Sigmoid colon (tissue), 7 donors: Measurements from ENCODE around the gene CCL15. TPM values are rescaled to one million over a fixed set of nuclear protein-coding genes. Genes with fewer than 3 reads are reported as not detected.

Source experiments
- DNase-seq: peaks from one replicate; pipeline ENCODE4 v3.0.0-alpha.2; 2019
- H3K27ac ChIP-seq, 4 donors: fragments of 200-600 bp; sonication (generic); one replicate each; pipeline ENCODE4 v1.5.1; 2016 to 2019; ENCODE audit warnings: mild to moderate bottlenecking in 1 of 4
- H3K27me3 ChIP-seq, 3 donors: fragments of 200-600 bp; sonication (generic); one replicate each; pipeline ENCODE4 v1.5.1; 2019; ENCODE audit warnings: mild to moderate bottlenecking in 1 of 3
- H3K36me3 ChIP-seq, 4 donors: fragments of 200-600 bp; sonication (generic); one replicate each; pipeline ENCODE4 v1.5.1; 2016 to 2019
- H3K4me1 ChIP-seq, 4 donors: fragments of 200-600 bp; sonication (generic); one replicate each; pipeline ENCODE4 v1.5.1; 2017 to 2019
- H3K4me3 ChIP-seq, 4 donors: fragments of 200-600 bp; sonication (generic); one replicate each; pipeline ENCODE4 v1.5.1; 2017 to 2019; ENCODE audit warnings: mild to moderate bottlenecking in 2 of 4, moderate library complexity in 1 of 4
- H3K9me3 ChIP-seq, 4 donors: fragments of 200-600 bp in 3 of 4; sonication (generic) in 3 of 4; one replicate each; pipeline versions ENCODE4 v1.5.1 to v1.6.1; 2013 to 2019
- CTCF ChIP-seq, 4 experiments: fragments of 450-650 bp in 3 of 4; fragments of 200-600 bp in 1 of 4; IDR thresholded peaks; one replicate each; pipeline ENCODE4 v1.5.1; 2016 to 2019; ENCODE audit warnings: antibody characterized with exemption in 4 of 4, mild to moderate bottlenecking in 3 of 4, moderate library complexity in 2 of 4
- EP300 ChIP-seq, 4 donors: sonication (generic); formaldehyde crosslinking; IDR thresholded peaks; one replicate each; pipeline ENCODE4 v1.6.1; 2017; ENCODE audit warnings: antibody characterized with exemption in 4 of 4
- POLR2A ChIP-seq, 2 donors: fragments of 450-650 bp; IDR thresholded peaks; one replicate each; pipeline ENCODE4 v1.6.1; 2016; ENCODE audit warnings: antibody characterized with exemption in 2 of 2, mild to moderate bottlenecking in 2 of 2, moderate library complexity in 2 of 2
- POLR2AphosphoS5 ChIP-seq, 4 donors: sonication (generic); formaldehyde crosslinking; IDR thresholded peaks; one replicate each; pipeline ENCODE4 v1.6.1; 2017; ENCODE audit warnings: antibody characterized with exemption in 4 of 4
- WGBS, 2 donors: extraction: QIAGEN DNeasy Blood & Tissue Kit; methylation state at CpG; one replicate each; pipeline ENCODE4 v1.1.7; 2013; 5-methylcytosine and 5-hydroxymethylcytosine counted together
- intact Hi-C: fragments of 100-400 bp; cut with DNase I; formaldehyde crosslinking; loops from one replicate; pipeline ENCODE4 v1.15.1; 2023
- polyA plus RNA-seq, 3 donors: library from polyadenylated mRNA; stranded (reverse); fragments of 200-250 nt; gene quantifications; one replicate each; pipeline ENCODE4 v1.2.3, GENCODE V29; 2013
- total RNA-seq, 4 donors: library from RNA; depleted of rRNA; stranded (reverse); fragments of >200 nt; gene quantifications; one replicate each; pipeline ENCODE4 v1.1.0, GENCODE V29; 2016
- donor health status: healthy with polysubstance abuse.
- donor health status: Bipolar disorder and iron deficiency.
- donor health status: healthy.

The CCL15 gene
- total and polyA plus RNA-seq, 7 donors: 30.1 to 37.2 (median 33.7) TPM; not detected in 4

GRCh38 chr17:36030956-36031355 is 29.6 kb upstream of the CCL15 start:
- intact Hi-C loops: no loop called here
- 19 to 66% methylated on average over 1 of the region's 1 CpG for WGBS, 2 donors
- H3K4me1 ChIP-seq: no peaks in the 10 kb centered on the region
- no peak overlapping the region for H3K4me3 ChIP-seq
- peaks cover 0 to 3% (median 0%) of the 10 kb centered on the region in 3 donors for H3K27me3 ChIP-seq
- no peak overlapping the region for H3K27ac ChIP-seq
- H3K36me3 ChIP-seq: no peaks in the 10 kb centered on the region
- H3K9me3 ChIP-seq: no peaks in the 10 kb centered on the region
- TF ChIP-seq POLR2A (IDR thresholded peaks at IDR 0.05) (no peak), POLR2AphosphoS5 (IDR thresholded peaks at IDR 0.05) (no peak), EP300 (IDR thresholded peaks at IDR 0.05) (no peak), CTCF (IDR thresholded peaks at IDR 0.05) (no peak)
- no peak for DNase-seq

- no peak overlapping the region for H3K4me3 ChIP-seq
- no peak for DNase-seq
- H3K27me3 ChIP-seq: no peaks in the 10 kb centered on the region
- H3K9me3 ChIP-seq: peaks cover 0 to 2% (median 0%) of the 10 kb centered on the region in 4 donors
- intact Hi-C loops: no loop called here
- H3K27ac ChIP-seq: no peak overlapping the region
- no peaks in the 10 kb centered on the region for H3K4me1 ChIP-seq
- WGBS, 2 donors: 59 to 82% methylated on average over 4 of the region's 4 CpGs
- TF ChIP-seq POLR2AphosphoS5 (IDR thresholded peaks at IDR 0.05) (no peak), POLR2A (IDR thresholded peaks at IDR 0.05) (no peak), CTCF (IDR thresholded peaks at IDR 0.05) (no peak), EP300 (IDR thresholded peaks at IDR 0.05) (no peak)
- no peaks in the 10 kb centered on the region for H3K36me3 ChIP-seq
Observed at GRCh38 chr17:36027761-36028160, 26.4 kb upstream of the CCL15 start.

- no peak for DNase-seq
- intact Hi-C loops: no loop called here
- no peaks in the 10 kb centered on the region for H3K4me1 ChIP-seq
- TF ChIP-seq EP300 (IDR thresholded peaks at IDR 0.05) (no peak), POLR2A (IDR thresholded peaks at IDR 0.05) (no peak), POLR2AphosphoS5 (IDR thresholded peaks at IDR 0.05) (no peak), CTCF (IDR thresholded peaks at IDR 0.05) (no peak)
- no peaks in the 10 kb centered on the region for H3K27me3 ChIP-seq
- H3K36me3 ChIP-seq: no peaks in the 10 kb centered on the region
- peaks cover 0 to 2% (median 0%) of the 10 kb centered on the region in 4 donors for H3K9me3 ChIP-seq
- 88 to 90% methylated on average over 6 of the region's 6 CpGs for WGBS, 2 donors
- no peak overlapping the region for H3K4me3 ChIP-seq
- no peak overlapping the region for H3K27ac ChIP-seq
Observed at GRCh38 chr17:36024106-36024869, 22.9 kb upstream of the CCL15 start.

- no peak for DNase-seq
- H3K4me3 ChIP-seq: no peak overlapping the region
- H3K36me3 ChIP-seq: no peaks in the 10 kb centered on the region
- TF ChIP-seq CTCF (IDR thresholded peaks at IDR 0.05) (no peak), POLR2A (IDR thresholded peaks at IDR 0.05) (no peak)
- intact Hi-C loops: no loop called here
- H3K27ac ChIP-seq: no peak overlapping the region
- WGBS, 2 donors: 91 to 97% methylated on average over 2 of the region's 2 CpGs
- peaks cover 0 to 2% (median 0%) of the 10 kb centered on the region in 4 donors for H3K9me3 ChIP-seq
- H3K4me1 ChIP-seq: no peaks in the 10 kb centered on the region
- no peaks in the 10 kb centered on the region for H3K27me3 ChIP-seq
Observed at GRCh38 chr17:36019423-36019822, 18.1 kb upstream of the CCL15 start.

- DNase-seq: no peak
- no peaks in the 10 kb centered on the region for H3K27me3 ChIP-seq
- H3K4me3 ChIP-seq: no peak within 1 kb of the TSS
- H3K4me1 ChIP-seq: no peaks in the 10 kb centered on the region
- TF ChIP-seq POLR2AphosphoS5 (IDR thresholded peaks at IDR 0.05) (no peak), POLR2A (IDR thresholded peaks at IDR 0.05) (no peak), CTCF (IDR thresholded peaks at IDR 0.05) (no peak), EP300 (IDR thresholded peaks at IDR 0.05) (no peak)
- no peak within 1 kb of the TSS for H3K27ac ChIP-seq
- 37 to 50% methylated on average over 6 of the region's 6 CpGs for WGBS, 2 donors
- intact Hi-C loops: no loop called here
- H3K36me3 ChIP-seq: no peaks in the 10 kb centered on the region
- H3K9me3 ChIP-seq: no peaks in the 10 kb centered on the region
Observed at GRCh38 chr17:36017799-36018198, 16.4 kb upstream of the CCL15 start, which contains the start of gene CCL23. TSS of gene CCL23 (minus strand) at chr17:36017972. CDS start at chr17:36017897, 75 bp downstream.
